ENCODE results near the gene RALGPS1.

The RALGPS1 gene

DNA sequence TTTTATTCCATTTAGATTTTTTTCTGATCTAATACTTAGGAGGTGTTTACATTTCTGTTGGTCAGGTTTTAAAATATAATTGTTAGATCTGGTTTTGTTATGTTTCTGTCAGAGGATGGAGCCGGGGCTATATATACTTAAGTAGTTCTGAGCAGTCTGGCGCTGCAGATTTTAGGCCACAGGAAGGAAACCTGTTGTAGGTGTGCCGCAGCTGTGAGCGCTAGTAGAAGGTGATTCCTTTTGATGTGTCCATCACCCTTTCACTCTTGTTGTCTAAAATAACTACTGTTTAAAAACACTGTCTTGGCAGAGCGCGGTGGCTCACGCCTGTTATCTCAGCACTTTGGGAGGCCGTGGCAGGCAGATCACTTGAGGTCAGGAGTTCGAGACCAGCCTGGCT, 37.2 kb upstream of the RALGPS1 start:
- no peak for TF ChIP-seq BHLHE40 (IDR thresholded peaks at IDR 0.05; ENCODE audit: borderline replicate concordance)
- CTCF ChIA-PET: no interaction called here
- DNase-seq (ENCODE audit: extremely low spot score): no peak
- POLR2A ChIA-PET: no interaction called here

DNA sequence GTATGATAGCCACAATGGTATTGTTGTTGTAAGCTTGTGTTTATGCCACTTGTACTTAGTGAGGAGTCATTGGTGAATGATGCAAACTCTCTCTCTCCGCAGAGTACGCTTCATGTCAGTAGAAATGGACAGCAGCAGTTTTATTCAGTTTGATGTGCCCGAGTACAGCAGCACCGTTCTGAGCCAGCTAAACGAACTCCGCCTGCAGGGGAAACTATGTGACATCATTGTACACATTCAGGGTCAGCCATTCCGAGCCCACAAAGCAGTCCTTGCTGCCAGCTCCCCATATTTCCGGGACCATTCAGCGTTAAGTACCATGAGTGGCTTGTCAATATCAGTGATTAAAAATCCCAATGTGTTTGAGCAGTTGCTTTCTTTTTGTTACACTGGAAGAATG, 35.3 kb upstream of the RALGPS1 start:
- ChIA-PET CTCF (no interaction called here), POLR2A (no interaction called here)
- no peak for TF ChIP-seq FOXA1 (IDR thresholded peaks at IDR 0.05)
- TF ChIP-seq ELF4 (IDR thresholded peaks at IDR 0.05): no peak
- no peak for TF ChIP-seq SP1 (IDR thresholded peaks at IDR 0.05)
- no peak for TF ChIP-seq ARNT (IDR thresholded peaks at IDR 0.05)
- no peak for TF ChIP-seq NFRKB (IDR thresholded peaks at IDR 0.05)
- TF ChIP-seq FOXK2 (IDR thresholded peaks at IDR 0.05): no peak
- TF ChIP-seq, protein P1, sequence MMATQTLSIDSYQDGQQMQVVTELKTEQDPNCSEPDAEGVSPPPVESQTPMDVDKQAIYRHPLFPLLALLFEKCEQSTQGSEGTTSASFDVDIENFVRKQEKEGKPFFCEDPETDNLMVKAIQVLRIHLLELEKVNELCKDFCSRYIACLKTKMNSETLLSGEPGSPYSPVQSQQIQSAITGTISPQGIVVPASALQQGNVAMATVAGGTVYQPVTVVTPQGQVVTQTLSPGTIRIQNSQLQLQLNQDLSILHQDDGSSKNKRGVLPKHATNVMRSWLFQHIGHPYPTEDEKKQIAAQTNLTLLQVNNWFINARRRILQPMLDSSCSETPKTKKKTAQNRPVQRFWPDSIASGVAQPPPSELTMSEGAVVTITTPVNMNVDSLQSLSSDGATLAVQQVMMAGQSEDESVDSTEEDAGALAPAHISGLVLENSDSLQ (IDR thresholded peaks at IDR 0.05): no peak
- TF ChIP-seq LEF1 (IDR thresholded peaks at IDR 0.05; ENCODE audit: borderline replicate concordance): no peak
- no peak for TF ChIP-seq L3MBTL2 (conservative IDR thresholded peaks at IDR 0.05)
- TF ChIP-seq FOXM1 (IDR thresholded peaks at IDR 0.05; ENCODE audit: borderline replicate concordance): no peak
- TF ChIP-seq BHLHE40 (IDR thresholded peaks at IDR 0.05; ENCODE audit: borderline replicate concordance): no peak
- no peak for TF ChIP-seq HDGF (IDR thresholded peaks at IDR 0.05; ENCODE audit: borderline replicate concordance)
- no peak for TF ChIP-seq CTBP1 (IDR thresholded peaks at IDR 0.05; ENCODE audit: borderline replicate concordance)
- no peak for TF ChIP-seq SUZ12 (IDR thresholded peaks at IDR 0.05)
- TF ChIP-seq TARDBP (IDR thresholded peaks at IDR 0.05): no peak
- no peak for TF ChIP-seq ZNF384 (IDR thresholded peaks at IDR 0.05)
- DNase-seq (ENCODE audit: extremely low spot score): no peak

DNA sequence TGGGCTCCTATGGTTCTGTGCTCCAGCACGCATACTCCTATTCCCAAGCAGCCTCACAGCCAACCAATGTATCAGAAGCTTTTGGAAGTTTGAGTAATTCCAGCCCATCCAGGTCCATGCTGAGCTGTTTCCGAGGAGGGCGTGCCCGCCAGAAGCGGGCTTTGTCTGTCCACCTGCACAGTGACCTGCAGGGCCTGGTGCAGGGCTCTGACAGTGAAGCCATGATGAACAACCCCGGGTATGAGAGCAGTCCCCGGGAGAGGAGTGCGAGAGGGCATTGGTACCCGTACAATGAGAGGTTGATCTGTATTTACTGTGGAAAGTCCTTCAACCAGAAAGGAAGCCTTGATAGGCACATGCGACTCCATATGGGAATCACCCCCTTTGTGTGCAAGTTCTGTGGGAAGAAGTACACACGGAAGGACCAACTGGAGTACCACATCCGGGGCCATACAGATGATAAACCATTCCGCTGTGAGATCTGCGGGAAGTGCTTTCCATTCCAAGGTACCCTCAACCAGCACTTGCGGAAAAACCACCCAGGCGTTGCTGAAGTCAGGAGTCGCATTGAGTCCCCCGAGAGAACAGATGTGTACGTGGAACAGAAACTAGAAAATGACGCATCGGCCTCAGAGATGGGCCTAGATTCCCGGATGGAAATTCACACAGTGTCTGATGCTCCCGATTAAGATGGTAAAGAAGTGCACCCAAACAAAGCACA, 34.2 kb upstream of the RALGPS1 start:
- ChIA-PET CTCF (no interaction called here), POLR2A (no interaction called here)
- TF ChIP-seq, protein P1 (IDR thresholded peaks at IDR 0.05): no peak
- TF ChIP-seq HDGF (IDR thresholded peaks at IDR 0.05; ENCODE audit: borderline replicate concordance) (no peak), SUZ12 (IDR thresholded peaks at IDR 0.05) (no peak), NFRKB (IDR thresholded peaks at IDR 0.05) (no peak), FOXA1 (IDR thresholded peaks at IDR 0.05) (no peak), TARDBP (IDR thresholded peaks at IDR 0.05) (no peak), CTBP1 (IDR thresholded peaks at IDR 0.05; ENCODE audit: borderline replicate concordance) (no peak), L3MBTL2 (conservative IDR thresholded peaks at IDR 0.05) (no peak), ARNT (IDR thresholded peaks at IDR 0.05) (no peak), SP1 (IDR thresholded peaks at IDR 0.05) (no peak), ZNF384 (IDR thresholded peaks at IDR 0.05) (no peak), ELF4 (IDR thresholded peaks at IDR 0.05) (no peak), FOXM1 (IDR thresholded peaks at IDR 0.05; ENCODE audit: borderline replicate concordance) (no peak), FOXK2 (IDR thresholded peaks at IDR 0.05) (no peak), BHLHE40 (IDR thresholded peaks at IDR 0.05; ENCODE audit: borderline replicate concordance) (no peak)
- no peak for DNase-seq (ENCODE audit: extremely low spot score)

DNA sequence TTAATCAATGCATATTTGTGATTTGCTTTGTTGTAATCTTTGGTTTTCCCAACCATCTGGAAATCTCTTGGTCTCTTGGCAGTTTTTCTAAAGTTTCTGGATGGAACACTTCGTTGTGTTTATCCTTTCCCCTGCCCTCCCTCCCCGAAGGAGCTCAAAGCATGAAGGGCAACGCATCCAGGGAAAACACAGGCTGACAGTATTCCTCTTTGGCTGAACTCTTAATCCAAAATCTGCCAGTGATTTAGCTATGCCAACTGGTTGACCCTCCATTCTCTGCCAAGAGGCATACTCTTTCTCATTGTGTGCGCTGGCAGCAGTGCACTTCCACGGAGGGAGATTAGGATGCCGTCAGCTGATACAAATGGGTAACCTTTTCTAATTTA, 33.6 kb upstream of the RALGPS1 start:
- TF ChIP-seq ARNT (IDR thresholded peaks at IDR 0.05) (no peak), ELF4 (IDR thresholded peaks at IDR 0.05) (no peak), NFRKB (IDR thresholded peaks at IDR 0.05) (no peak), SP1 (IDR thresholded peaks at IDR 0.05) (no peak), CTBP1 (IDR thresholded peaks at IDR 0.05; ENCODE audit: borderline replicate concordance) (no peak), LEF1 (IDR thresholded peaks at IDR 0.05; ENCODE audit: borderline replicate concordance) (no peak), FOXM1 (IDR thresholded peaks at IDR 0.05; ENCODE audit: borderline replicate concordance) (no peak), TARDBP (IDR thresholded peaks at IDR 0.05) (no peak), FOXK2 (IDR thresholded peaks at IDR 0.05) (no peak), ZNF384 (IDR thresholded peaks at IDR 0.05) (no peak), BHLHE40 (IDR thresholded peaks at IDR 0.05; ENCODE audit: borderline replicate concordance) (no peak), SUZ12 (IDR thresholded peaks at IDR 0.05) (no peak)
- TF ChIP-seq, protein P1 (IDR thresholded peaks at IDR 0.05): no peak
- DNase-seq (ENCODE audit: extremely low spot score): no peak
- ChIA-PET POLR2A (no interaction called here), CTCF (no interaction called here)

DNA sequence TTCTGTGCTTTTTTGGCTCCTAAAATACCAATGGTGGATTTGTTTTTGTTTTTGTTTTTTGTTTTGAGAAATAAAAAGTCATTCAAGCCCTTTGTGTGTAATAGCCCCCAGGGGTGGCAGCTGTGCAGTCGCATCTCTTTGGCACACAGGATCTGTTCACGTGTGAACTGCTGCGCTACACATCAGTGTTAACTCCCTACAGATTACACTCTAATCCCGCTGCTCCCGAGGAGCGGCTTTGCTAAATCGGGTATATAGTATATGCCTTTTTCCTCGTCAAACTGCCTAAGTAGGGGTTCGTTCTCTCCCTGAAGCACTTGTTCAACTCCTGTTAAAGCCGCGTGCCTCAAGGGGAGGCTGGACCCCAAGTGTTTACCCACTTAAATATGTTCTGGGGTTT, 31.8 kb upstream of the RALGPS1 start:
- no peak for TF ChIP-seq LEF1 (IDR thresholded peaks at IDR 0.05; ENCODE audit: borderline replicate concordance)
- no peak for TF ChIP-seq HDGF (IDR thresholded peaks at IDR 0.05; ENCODE audit: borderline replicate concordance)
- no peak for TF ChIP-seq TARDBP (IDR thresholded peaks at IDR 0.05)
- TF ChIP-seq L3MBTL2 (conservative IDR thresholded peaks at IDR 0.05): no peak
- TF ChIP-seq SP1 (IDR thresholded peaks at IDR 0.05): no peak
- TF ChIP-seq CTBP1 (IDR thresholded peaks at IDR 0.05; ENCODE audit: borderline replicate concordance): no peak
- no peak for TF ChIP-seq ELF4 (IDR thresholded peaks at IDR 0.05)
- TF ChIP-seq FOXK2 (IDR thresholded peaks at IDR 0.05): no peak
- no peak for TF ChIP-seq FOXA1 (IDR thresholded peaks at IDR 0.05)
- no peak for TF ChIP-seq ARNT (IDR thresholded peaks at IDR 0.05)
- TF ChIP-seq, protein P1 (IDR thresholded peaks at IDR 0.05): no peak
- no peak for TF ChIP-seq FOXM1 (IDR thresholded peaks at IDR 0.05; ENCODE audit: borderline replicate concordance)
- POLR2A ChIA-PET: no interaction called here
- CTCF ChIA-PET: no interaction called here
- DNase-seq (ENCODE audit: extremely low spot score): no peak

Data from HEK293T (cell line).